Parathyroid adenoma (tissue), 2 donors: ENCODE results near the gene ZIC2.

ENCODE experiments used
- H2AFZ ChIP-seq: fragments of 300-600 bp; sonication (generic); one replicate; pipeline ENCODE4 v1.7.0; 2017; ENCODE audit warnings: antibody characterized with exemption, mild to moderate bottlenecking
- H3K27ac ChIP-seq: fragments of 300-600 bp; sonication (generic); one replicate; pipeline ENCODE4 v1.7.0; 2017
- H3K27me3 ChIP-seq: fragments of 300-600 bp; sonication (generic); one replicate; pipeline ENCODE4 v1.7.0; 2017; ENCODE audit warnings: low read length; ENCODE audit not compliant: control insufficient read depth, insufficient read depth
- H3K36me3 ChIP-seq: fragments of 300-600 bp; sonication (generic); one replicate; pipeline ENCODE4 v1.7.0; 2017; ENCODE audit warnings: low read length; ENCODE audit not compliant: control insufficient read depth, insufficient read depth
- H3K4me1 ChIP-seq: fragments of 300-600 bp; sonication (generic); one replicate; pipeline ENCODE4 v1.7.0; 2017; ENCODE audit warnings: control low read depth
- H3K4me2 ChIP-seq: fragments of 300-600 bp; sonication (generic); one replicate; pipeline ENCODE4 v1.7.0; 2017; ENCODE audit warnings: low read length
- H3K4me3 ChIP-seq: fragments of 300-600 bp; sonication (generic); one replicate; pipeline ENCODE4 v1.7.0; 2017; ENCODE audit warnings: low read depth, low read length
- H3K79me2 ChIP-seq: fragments of 300-600 bp; sonication (generic); one replicate; pipeline ENCODE4 v1.7.0; 2017; ENCODE audit warnings: control low read depth
- H3K9ac ChIP-seq: fragments of 300-600 bp; sonication (generic); one replicate; pipeline ENCODE4 v1.7.0; 2017; ENCODE audit warnings: mild to moderate bottlenecking
- H3K9me3 ChIP-seq: fragments of 300-600 bp; sonication (generic); one replicate; pipeline ENCODE4 v1.7.0; 2017; ENCODE audit warnings: low read length; ENCODE audit not compliant: control insufficient read depth
- CTCF ChIP-seq: fragments of 300-600 bp; sonication (generic); IDR thresholded peaks from one replicate; pipeline ENCODE4 v1.7.0; 2017; ENCODE audit warnings: antibody characterized with exemption, mild to moderate bottlenecking
- donor health status: primary hyperparathyroidism.

ZIC2 gene

GRCh38 chr13:99967869-99968520 is 13.6 kb upstream of the ZIC2 start:
- Histone ChIP-seq H3K27me3 (peaks cover 36% of the 10 kb centered on the region), H3K9ac (no peak overlapping the region), H3K27ac (no peak overlapping the region), H3K9me3 (no peaks in the 10 kb centered on the region), H3K4me3 (no peak overlapping the region), H3K79me2 (no peaks in the 10 kb centered on the region), H2AFZ (no peak overlapping the region), H3K4me1 (no peaks in the 10 kb centered on the region), H3K36me3 (no peaks in the 10 kb centered on the region), H3K4me2 (no peak overlapping the region)
- no peak for TF ChIP-seq CTCF

- H3K36me3 ChIP-seq: no peaks in the 10 kb centered on the region
- H3K4me2 ChIP-seq: no peak overlapping the region
- no peak overlapping the region for H3K27ac ChIP-seq
- no peak overlapping the region for H3K4me3 ChIP-seq
- no peaks in the 10 kb centered on the region for H3K79me2 ChIP-seq
- no peak for TF ChIP-seq CTCF
- peaks cover 36% of the 10 kb centered on the region for H3K27me3 ChIP-seq
- no peaks in the 10 kb centered on the region for H3K9me3 ChIP-seq
- no peak overlapping the region for H2AFZ ChIP-seq
- no peak overlapping the region for H3K9ac ChIP-seq
- H3K4me1 ChIP-seq: no peaks in the 10 kb centered on the region
These were observed 12.8 kb upstream of the ZIC2 start for GRCh38 chr13:99968521-99969452.

GRCh38 chr13:99969453-99969918 is 12.1 kb upstream of the ZIC2 start:
- Histone ChIP-seq H3K4me2 (peak overlapping the region; percentile 34), H3K4me1 (no peaks in the 10 kb centered on the region), H3K4me3 (no peak overlapping the region), H3K9me3 (no peaks in the 10 kb centered on the region), H2AFZ (no peak overlapping the region), H3K9ac (no peak overlapping the region), H3K27me3 (peaks cover 39% of the 10 kb centered on the region), H3K27ac (no peak overlapping the region), H3K36me3 (no peaks in the 10 kb centered on the region), H3K79me2 (no peaks in the 10 kb centered on the region)
- no peak for TF ChIP-seq CTCF

- Histone ChIP-seq H3K27me3 (peaks cover 44% of the 10 kb centered on the region), H3K27ac (no peak overlapping the region), H3K4me2 (peak overlapping the region; percentile 34), H3K9me3 (no peaks in the 10 kb centered on the region), H3K79me2 (no peaks in the 10 kb centered on the region), H2AFZ (no peak overlapping the region), H3K4me3 (no peak overlapping the region), H3K36me3 (no peaks in the 10 kb centered on the region), H3K4me1 (no peaks in the 10 kb centered on the region), H3K9ac (no peak overlapping the region)
- no peak for TF ChIP-seq CTCF
These were observed 11.5 kb upstream of the ZIC2 start for GRCh38 chr13:99969919-99970650.
